GM21447 (cell line): ENCODE results near the gene FADS2.

Experiments
- ATAC-seq: cut with Tn5 transposase; IDR thresholded peaks from one replicate; pipeline ENCODE4 v1.9.1; 2021; ENCODE audit not compliant: unreplicated experiment

The FADS2 gene

GRCh38 chr11:61827571-61828378 lies at the start of gene FADS2:
Gene FADS2 (plus strand): TSS chr11:61828300. CDS start chr11:61828391, 91 bp downstream.
- peak; percentile 70 for ATAC-seq

- no peak for ATAC-seq
Observed at GRCh38 chr11:61778357-61778886, 49.7 kb upstream of the FADS2 start.

DNA sequence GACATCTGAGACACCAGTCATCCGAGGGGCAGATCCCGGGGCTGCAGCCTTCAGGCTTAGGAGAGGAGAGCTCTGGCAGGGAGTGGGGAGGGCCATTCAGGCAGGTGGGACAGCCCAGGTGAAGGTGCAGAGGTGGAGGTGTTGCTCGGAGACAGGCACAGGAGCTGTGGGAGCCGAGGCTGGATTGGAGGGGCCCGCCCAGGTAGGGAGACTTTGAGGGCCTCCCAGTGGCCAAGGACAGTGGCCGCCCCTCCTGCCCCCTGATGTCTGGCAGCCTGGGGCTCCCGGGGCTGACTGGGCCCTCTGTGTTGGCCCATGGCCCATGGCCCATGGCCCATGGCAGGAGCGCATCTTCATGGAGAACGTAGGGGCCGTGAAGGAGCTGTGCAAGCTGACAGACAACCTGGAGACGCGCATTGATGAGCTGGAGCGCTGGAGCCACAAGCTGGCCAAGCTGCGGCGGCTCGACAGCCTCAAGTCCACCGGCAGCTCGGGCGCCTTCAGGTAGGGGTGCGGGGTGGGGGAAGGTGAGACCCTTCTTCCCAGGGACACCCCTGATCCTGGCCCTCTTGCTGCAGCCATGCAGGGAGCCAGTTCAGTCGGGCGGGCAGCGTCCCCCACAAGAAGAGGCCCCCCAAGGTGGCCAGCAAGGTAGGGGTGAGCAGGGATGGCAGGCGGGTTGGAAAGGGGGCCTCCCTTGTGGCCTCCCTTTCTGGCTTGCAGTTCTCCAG lies 49.0 kb upstream of the FADS2 start:
- no peak for ATAC-seq

- ATAC-seq: no peak
Observed at GRCh38 chr11:61779666-61780525, 48.2 kb upstream of the FADS2 start.

DNA sequence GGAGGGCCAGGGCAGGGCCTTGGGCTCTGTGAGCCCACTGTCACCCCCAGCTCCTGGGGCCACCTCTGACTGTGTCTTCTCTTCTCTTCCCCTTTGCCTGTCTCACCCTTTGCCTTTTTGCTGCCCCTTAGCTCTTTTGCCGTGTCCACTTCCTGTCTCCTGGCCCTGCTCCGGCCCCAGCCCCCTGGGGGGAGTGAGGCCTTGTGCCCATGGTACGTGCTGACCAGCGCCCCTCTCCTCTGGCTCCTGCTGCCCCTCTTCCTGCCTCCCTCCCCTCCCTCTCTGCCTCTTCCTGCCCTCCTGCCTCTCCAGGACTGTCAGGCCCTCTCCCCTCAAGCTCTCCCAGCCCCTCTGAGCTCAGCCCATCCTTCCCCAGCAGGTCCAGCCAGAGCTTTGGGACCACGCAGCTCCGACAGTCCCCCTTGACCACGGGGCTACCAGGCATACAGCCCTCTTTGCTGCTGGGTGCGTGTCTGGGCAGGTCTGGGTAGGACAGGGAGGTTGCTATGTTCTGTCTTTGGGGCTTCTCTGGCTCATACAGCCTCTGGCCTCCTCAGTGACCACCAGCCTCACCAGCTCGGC lies 47.4 kb upstream of the FADS2 start:
- ATAC-seq: no peak

GRCh38 chr11:61781585-61781984 lies 46.5 kb upstream of the FADS2 start:
- no peak for ATAC-seq

DNA sequence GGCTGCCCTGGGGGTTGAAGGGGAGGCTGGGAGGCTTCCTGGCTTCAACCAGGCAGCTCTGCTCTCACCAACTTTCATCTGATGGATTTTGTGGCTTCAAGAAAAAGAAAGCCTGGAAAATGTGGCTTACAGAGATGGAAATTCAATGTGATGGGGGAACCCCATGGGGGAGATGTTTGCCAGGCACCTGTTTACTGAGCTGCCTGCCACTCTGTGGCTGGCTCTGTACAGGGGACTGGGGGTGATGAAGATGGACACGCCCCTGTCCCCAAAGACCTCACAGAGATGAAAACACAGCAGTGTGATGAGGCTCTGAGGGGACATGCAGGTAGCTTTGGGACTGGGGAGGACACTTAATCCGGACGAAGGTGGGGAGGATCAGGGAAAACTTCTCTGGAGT lies 45.8 kb upstream of the FADS2 start:
- no peak for ATAC-seq

- no peak for ATAC-seq
Observed at GRCh38 chr11:61782841-61783240, 45.3 kb upstream of the FADS2 start.

- ATAC-seq: no peak
Observed at GRCh38 chr11:61783717-61784505, 44.2 kb upstream of the FADS2 start.

DNA sequence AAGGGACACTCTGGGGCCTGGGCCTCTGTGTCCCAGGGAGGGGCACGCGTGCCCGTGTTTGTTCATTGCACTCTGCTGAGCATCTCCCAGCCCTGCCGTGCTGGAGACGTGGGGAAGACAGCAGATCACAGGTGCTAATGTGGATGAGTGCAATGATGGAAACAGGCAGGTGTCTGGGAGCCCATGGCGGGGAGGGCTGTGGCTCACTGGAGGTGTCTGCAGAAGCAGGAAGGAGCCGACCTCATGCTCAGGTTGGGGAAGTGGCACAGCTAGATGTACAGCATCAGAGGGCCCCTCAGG lies 43.6 kb upstream of the FADS2 start:
- no peak for ATAC-seq

DNA sequence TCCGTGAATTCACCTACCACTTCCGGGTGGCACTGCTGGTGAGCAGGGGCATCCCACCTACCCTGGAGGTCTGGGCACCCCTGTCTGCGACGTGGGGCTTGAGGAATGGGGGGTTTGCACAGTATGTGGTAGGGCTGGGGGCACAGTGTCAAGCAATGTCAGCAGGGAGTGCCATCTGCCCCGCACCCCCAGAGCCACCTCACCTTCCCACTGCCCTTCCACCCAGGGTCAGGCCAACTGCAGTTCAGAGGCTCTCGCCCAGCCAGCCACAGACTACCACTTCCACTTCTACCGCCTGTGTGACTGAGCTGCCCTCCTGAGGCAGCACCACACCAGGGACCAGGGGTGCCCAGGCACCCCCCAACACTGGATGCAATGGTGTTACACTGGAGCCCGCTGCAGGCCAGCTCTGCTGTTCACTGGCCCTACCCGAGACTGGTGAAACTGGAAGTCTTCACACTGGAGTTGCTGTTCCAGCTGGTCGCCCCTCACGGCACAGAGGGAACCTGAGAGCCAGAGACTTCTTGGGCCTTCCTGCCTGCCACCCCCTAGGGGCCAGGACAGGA lies 42.2 kb upstream of the FADS2 start:
- ATAC-seq: no peak

DNA sequence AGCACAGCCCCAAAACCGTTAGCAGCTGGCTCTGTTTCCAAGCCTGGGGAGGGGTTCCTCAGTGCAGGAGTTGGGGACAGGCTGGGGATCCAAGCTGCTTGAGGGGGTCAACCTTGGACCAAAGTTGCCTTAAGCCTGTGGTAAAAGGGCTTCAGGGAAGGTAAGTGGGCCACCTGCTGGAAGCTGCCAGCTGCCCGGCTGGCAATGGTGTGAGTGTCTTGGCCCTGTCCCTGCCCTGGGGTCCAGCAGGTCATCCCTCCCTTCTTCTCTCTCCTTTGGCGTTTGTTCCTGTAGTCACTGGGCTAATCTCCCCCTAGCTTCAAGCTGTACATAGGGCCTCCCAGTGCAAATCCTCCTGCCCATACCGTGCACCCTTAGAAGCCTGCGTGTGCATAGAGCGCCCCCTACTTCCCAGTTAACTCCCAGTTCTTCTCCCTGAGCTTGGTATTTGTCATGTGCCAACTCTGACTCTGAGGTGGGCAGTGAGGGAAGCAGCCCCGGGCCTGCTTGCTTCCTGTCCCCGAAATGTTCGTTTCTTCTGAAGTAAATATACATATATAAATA lies 40.1 kb upstream of the FADS2 start:
- ATAC-seq: no peak

DNA sequence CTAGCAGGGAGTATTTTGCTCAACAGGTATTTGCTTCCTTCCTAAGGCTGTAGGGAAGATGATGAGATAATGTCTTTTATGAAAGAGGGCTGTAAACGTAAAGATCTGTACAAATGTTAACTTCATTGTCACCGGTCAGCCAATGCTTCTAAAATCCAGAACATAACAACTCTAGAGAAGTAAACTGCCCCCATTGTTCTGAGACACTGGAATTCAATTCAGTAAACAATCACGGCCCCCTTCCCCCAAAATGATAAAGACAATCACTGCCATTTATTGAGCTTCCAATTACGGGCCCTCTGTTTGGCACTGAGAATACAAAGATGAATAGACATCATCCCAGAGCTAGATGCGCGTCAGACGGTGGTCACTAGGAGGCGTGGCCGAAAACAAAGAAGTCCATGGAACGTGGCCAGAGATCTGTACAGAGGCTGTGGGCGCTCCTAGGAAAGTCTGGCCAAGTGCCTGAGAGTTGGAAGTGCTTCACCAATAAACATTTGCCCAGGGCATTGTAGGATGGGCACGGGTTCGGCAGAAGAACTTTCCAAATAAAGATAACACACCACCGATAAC lies 36.3 kb upstream of the FADS2 start:
- ATAC-seq: no peak

DNA sequence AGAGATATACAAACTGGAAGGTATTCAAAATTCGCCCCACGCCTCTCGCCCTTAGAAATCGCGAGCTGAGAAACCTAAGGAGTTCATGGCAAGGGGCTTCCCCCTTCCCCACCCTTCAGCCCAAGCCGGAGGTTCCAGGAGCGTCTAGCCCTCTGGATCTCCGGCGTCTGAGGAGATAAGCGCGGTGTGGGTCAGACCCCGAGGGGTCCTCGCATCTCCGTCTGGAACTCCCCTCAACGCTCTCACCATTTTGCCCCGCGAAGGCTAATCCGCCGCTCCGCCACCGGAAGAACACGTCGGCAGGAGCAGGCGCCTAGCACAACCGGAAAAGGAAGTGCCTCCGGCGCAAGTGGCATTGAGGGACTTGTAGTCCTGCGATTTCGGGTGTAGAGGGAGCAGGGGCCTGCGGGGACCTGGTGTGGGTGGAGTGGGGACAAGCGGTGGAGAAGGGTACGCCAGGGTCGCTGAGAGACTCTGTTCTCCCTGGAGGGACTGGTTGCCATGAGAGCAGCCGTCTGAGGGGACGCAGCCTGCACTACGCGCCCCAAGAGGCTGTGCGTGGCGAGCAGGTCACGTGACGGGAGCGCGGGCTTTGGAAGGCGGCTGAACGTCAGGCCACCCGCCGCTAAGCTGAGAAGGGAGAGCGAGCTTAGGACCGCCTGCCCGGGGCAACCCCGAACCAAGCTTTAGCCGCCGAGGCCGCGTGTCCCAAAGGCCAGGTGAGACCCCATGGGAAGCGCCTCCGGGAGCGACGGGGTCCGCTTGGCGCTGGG lies 35.6 kb upstream of the FADS2 start, which contains the start of the genes FEN1 and TMEM258:
Gene FEN1, plus strand, starts transcription at position 602 of the 773 bp plus-strand sequence. CDS start 2,451 bp downstream, outside the sequence.
Gene TMEM258, minus strand, starts transcription at position 290 of the 773 bp plus-strand sequence. Its CDS starts 41 bp downstream, at position 249.
- ATAC-seq: peak; percentile 85

- peak; percentile 17 for ATAC-seq
Observed at GRCh38 chr11:61793083-61793828, 34.8 kb upstream of the FADS2 start.

DNA sequence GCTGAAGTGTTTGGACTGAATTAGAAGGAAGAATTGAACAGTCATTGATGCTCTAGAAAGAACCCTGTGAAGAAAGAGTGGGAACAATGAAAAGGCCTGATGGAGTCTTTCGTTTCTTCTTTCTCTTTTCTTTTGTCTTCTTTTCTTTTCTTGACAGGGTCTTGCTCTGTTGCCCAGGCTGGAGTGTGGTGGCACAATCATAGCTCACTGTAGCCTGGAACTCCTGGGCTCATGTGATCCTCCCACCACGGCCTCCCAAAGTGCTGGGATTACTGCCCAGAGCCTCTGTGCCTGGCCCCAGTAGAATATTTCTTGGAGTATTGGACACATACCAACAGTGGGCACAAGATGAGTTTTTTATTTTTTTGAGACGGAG lies 34.3 kb upstream of the FADS2 start:
- no peak for ATAC-seq

GRCh38 chr11:61794579-61794978 lies 33.5 kb upstream of the FADS2 start:
- no peak for ATAC-seq
